ENCODE measurements around the gene ANKDD1B. TPM values are rescaled to one million over a fixed set of nuclear protein-coding genes. Genes with fewer than 3 reads are reported as not detected.
"Not testable (repeated sequence)": the region's sequence is repeated elsewhere in the genome, so short reads cannot be mapped to it uniquely, and the experiment has no call there.

Gene ANKDD1B
- polyA plus RNA-seq, 1 of the 3 experiments (the other 2 are of a cell fraction) = 0.12 TPM

DNA sequence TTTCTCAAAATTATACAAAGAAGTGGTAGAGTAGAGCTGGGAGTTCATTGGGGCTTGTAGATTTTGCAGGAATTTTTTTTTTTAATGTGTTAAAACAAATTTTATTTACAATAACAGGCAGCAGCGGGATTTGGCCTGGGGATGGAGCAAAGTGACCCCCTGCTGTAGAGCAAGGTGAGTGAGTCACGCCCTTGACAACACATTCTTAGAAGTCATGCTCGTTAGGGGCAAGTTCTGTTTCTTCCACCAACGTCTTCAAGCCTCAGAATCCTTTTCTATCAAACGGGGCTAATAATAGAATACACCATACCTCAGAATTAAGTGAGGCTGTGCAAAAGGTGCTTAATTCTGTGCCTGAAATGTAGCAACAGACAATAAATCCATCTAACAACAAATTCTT, 1.1 kb upstream of the ANKDD1B start:
- H3K27me3 ChIP-seq (ENCODE audit: insufficient read depth) = no peaks in the 10 kb centered on the region
- CTCF ChIA-PET = no interaction called here
- peaks cover 0 to 2% of the 10 kb centered on the region in 2 experiments; a peak in 1 of 4 replicates for H3K4me1 ChIP-seq (ENCODE audit: control insufficient read depth in 1 of 2, insufficient read depth in 2 of 2, low read depth in 1 of 2, low read length in 1 of 2)
- POLR2A ChIA-PET = no interaction called here
- TF ChIP-seq SMC3 (IDR thresholded peaks at IDR 0.05; ENCODE audit: low read depth, low read length) = no peak
- no peak for TF ChIP-seq TEAD4 (IDR thresholded peaks at IDR 0.05; ENCODE audit: borderline replicate concordance, insufficient read depth)
- TF ChIP-seq, protein P1, sequence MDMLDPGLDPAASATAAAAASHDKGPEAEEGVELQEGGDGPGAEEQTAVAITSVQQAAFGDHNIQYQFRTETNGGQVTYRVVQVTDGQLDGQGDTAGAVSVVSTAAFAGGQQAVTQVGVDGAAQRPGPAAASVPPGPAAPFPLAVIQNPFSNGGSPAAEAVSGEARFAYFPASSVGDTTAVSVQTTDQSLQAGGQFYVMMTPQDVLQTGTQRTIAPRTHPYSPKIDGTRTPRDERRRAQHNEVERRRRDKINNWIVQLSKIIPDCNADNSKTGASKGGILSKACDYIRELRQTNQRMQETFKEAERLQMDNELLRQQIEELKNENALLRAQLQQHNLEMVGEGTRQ (IDR thresholded peaks at IDR 0.05; ENCODE audit: borderline replicate concordance, low read depth, low read length) = no peak
- no peak for TF ChIP-seq SIN3A (IDR thresholded peaks at IDR 0.05; ENCODE audit: borderline replicate concordance, low read depth, low read length)
- TF ChIP-seq NRF1 (IDR thresholded peaks at IDR 0.05; ENCODE audit: low read depth, low read length) = no peak
- TF ChIP-seq, protein P2, sequence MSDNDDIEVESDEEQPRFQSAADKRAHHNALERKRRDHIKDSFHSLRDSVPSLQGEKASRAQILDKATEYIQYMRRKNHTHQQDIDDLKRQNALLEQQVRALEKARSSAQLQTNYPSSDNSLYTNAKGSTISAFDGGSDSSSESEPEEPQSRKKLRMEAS (IDR thresholded peaks at IDR 0.05; ENCODE audit: low read depth) = no peak
- TF ChIP-seq GABPA (IDR thresholded peaks at IDR 0.05; ENCODE audit: low read depth) = no peak
- TF ChIP-seq RAD21 (IDR thresholded peaks at IDR 0.05; ENCODE audit: low read length) = no peak
- no peak for TF ChIP-seq GATA2 (CRISPR knock-in tag; IDR thresholded peaks at IDR 0.05)
- no peak for TF ChIP-seq RFX5 (IDR thresholded peaks at IDR 0.05; ENCODE audit: low read length)
- TF ChIP-seq TCF12 (IDR thresholded peaks at IDR 0.05) = no peak
- H3K27ac ChIP-seq (ENCODE audit: low read depth in 2 of 2, low read length in 1 of 2) = no peak overlapping the region; a peak in 1 of 4 replicates
- H3K9ac ChIP-seq = no peak overlapping the region
- no peaks in the 10 kb centered on the region for H3K9me2 ChIP-seq
- H2AFZ ChIP-seq (ENCODE audit: low read depth) = no peak overlapping the region
- no peaks in the 10 kb centered on the region for H3F3A ChIP-seq (replicated peaks; ENCODE audit: insufficient read depth)
- no peaks in the 10 kb centered on the region for H3K79me2 ChIP-seq (ENCODE audit: insufficient read depth)
- no peak overlapping the region for H3K4me3 ChIP-seq (ENCODE audit: low read depth in 2 of 2, low read length in 1 of 2)
- no peaks in the 10 kb centered on the region for H4K20me1 ChIP-seq (ENCODE audit: insufficient read depth)
- H3K9me3 ChIP-seq = no peaks in the 10 kb centered on the region
- 88% methylated on average over 5 of the region's 5 CpGs for WGBS (ENCODE audit: low lambda C conversion rate)
- peaks cover 2 to 4% of the 10 kb centered on the region in 2 experiments for H3K36me3 ChIP-seq (replicated peaks in 1 of 2; ENCODE audit: control insufficient read depth in 1 of 2, insufficient read depth in 2 of 2, low read length in 1 of 2)
- H3K4me2 ChIP-seq = no peak overlapping the region
- DNase-seq = no peak

DNA sequence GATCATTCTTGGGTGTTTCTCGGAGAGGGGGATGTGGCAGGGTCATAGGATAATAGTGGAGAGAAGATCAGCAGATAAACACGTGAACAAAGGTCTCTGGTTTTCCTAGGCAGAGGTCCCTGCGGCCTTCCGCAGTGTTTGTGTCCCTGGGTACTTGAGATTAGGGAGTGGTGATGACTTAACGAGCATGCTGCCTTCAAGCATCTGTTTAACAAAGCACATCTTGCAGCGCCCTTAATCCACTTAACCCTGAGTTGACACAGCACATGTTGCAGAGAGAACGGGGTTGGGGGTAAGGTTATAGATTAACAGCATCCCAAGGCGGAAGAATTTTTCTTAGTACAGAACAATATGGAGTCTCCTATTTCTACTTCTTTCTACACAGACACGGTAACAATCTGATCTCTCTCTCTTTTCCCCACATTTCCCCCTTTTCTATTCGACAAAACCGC, 368 bp upstream of the ANKDD1B start:
- H3K79me2 ChIP-seq (ENCODE audit: insufficient read depth); H4K20me1 ChIP-seq (ENCODE audit: insufficient read depth); H3K9ac ChIP-seq; POLR2A ChIA-PET; H3K27ac ChIP-seq (ENCODE audit: low read depth in 2 of 2, low read length in 1 of 2); H3K9me2 ChIP-seq; H3K4me2 ChIP-seq; H3K4me3 ChIP-seq (ENCODE audit: low read depth in 2 of 2, low read length in 1 of 2); H2AFZ ChIP-seq (ENCODE audit: low read depth); H3F3A ChIP-seq (replicated peaks; ENCODE audit: insufficient read depth); H3K4me1 ChIP-seq (ENCODE audit: control insufficient read depth in 1 of 2, insufficient read depth in 2 of 2, low read depth in 1 of 2, low read length in 1 of 2); CTCF ChIA-PET; DNase-seq; H3K27me3 ChIP-seq (ENCODE audit: insufficient read depth); H3K9me3 ChIP-seq; H3K36me3 ChIP-seq (replicated peaks in 1 of 2; ENCODE audit: control insufficient read depth in 1 of 2, insufficient read depth in 2 of 2, low read length in 1 of 2): not testable (repeated sequence)
- 74% methylated on average over 8 of the region's 11 CpGs for WGBS (ENCODE audit: low lambda C conversion rate)

DNA sequence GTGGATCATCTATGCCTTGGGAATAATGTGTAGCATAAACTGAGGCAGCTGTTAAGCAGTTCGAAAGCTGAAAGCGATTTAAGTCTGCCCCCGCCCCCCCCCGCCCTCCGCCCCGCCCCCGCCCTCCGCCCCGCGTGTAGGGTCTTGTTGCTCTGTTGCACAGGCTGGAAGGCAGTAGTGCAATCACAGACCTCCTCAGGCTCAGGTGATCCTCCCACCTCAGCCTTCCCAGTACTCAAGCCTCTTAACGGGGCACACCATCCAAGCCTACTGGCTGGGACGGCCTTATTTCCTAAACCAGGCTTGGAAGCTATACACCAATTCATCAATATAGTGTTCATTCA, 945 bp downstream of the ANKDD1B start:
- Histone ChIP-seq H3K27ac (ENCODE audit: low read depth in 2 of 2, low read length in 1 of 2) (no peak overlapping the region), H3K9me3 (no peaks in the 10 kb centered on the region), H3K9ac (no peak overlapping the region), H3K27me3 (ENCODE audit: insufficient read depth) (no peaks in the 10 kb centered on the region), H3K36me3 (replicated peaks in 1 of 2; ENCODE audit: control insufficient read depth in 1 of 2, insufficient read depth in 2 of 2, low read length in 1 of 2) (peaks cover 2 to 4% of the 10 kb centered on the region in 2 experiments), H3K79me2 (ENCODE audit: insufficient read depth) (no peaks in the 10 kb centered on the region), H3F3A (replicated peaks; ENCODE audit: insufficient read depth) (no peaks in the 10 kb centered on the region), H4K20me1 (ENCODE audit: insufficient read depth) (no peaks in the 10 kb centered on the region), H3K4me2 (no peak overlapping the region), H3K9me2 (no peaks in the 10 kb centered on the region), H2AFZ (ENCODE audit: low read depth) (no peak overlapping the region), H3K4me1 (ENCODE audit: control insufficient read depth in 1 of 2, insufficient read depth in 2 of 2, low read depth in 1 of 2, low read length in 1 of 2) (peaks cover 0 to 2% of the 10 kb centered on the region in 2 experiments; a peak in 1 of 4 replicates), H3K4me3 (ENCODE audit: low read depth in 2 of 2, low read length in 1 of 2) (no peak overlapping the region)
- WGBS (ENCODE audit: low lambda C conversion rate) = 88% methylated on average over 12 of the region's 12 CpGs
- POLR2A ChIA-PET = no interaction called here
- DNase-seq = no peak
- CTCF ChIA-PET = no interaction called here
- TF ChIP-seq SIN3A (IDR thresholded peaks at IDR 0.05; ENCODE audit: borderline replicate concordance, low read depth, low read length) = no peak
- TF ChIP-seq GABPA (IDR thresholded peaks at IDR 0.05; ENCODE audit: low read depth) = no peak
- TF ChIP-seq EP300 (IDR thresholded peaks at IDR 0.05; ENCODE audit: borderline replicate concordance in 1 of 2, low read depth in 1 of 2, low read length in 1 of 2) = no peak
- no peak for TF ChIP-seq ELF1 (IDR thresholded peaks at IDR 0.05)
- TF ChIP-seq POLR2AphosphoS5 (IDR thresholded peaks at IDR 0.05; ENCODE audit: low read depth, low read length) = no peak
- TF ChIP-seq, protein P3, sequence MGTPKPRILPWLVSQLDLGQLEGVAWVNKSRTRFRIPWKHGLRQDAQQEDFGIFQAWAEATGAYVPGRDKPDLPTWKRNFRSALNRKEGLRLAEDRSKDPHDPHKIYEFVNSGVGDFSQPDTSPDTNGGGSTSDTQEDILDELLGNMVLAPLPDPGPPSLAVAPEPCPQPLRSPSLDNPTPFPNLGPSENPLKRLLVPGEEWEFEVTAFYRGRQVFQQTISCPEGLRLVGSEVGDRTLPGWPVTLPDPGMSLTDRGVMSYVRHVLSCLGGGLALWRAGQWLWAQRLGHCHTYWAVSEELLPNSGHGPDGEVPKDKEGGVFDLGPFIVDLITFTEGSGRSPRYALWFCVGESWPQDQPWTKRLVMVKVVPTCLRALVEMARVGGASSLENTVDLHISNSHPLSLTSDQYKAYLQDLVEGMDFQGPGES (IDR thresholded peaks at IDR 0.05; ENCODE audit: low read depth, low read length) = no peak
- TF ChIP-seq, protein P1 (IDR thresholded peaks at IDR 0.05; ENCODE audit: borderline replicate concordance, low read depth, low read length) = no peak
- no peak for TF ChIP-seq NRF1 (IDR thresholded peaks at IDR 0.05; ENCODE audit: low read depth, low read length)
- TF ChIP-seq NFIC (IDR thresholded peaks at IDR 0.05; ENCODE audit: borderline replicate concordance) = no peak
- no peak for TF ChIP-seq TAF1 (IDR thresholded peaks at IDR 0.05; ENCODE audit: borderline replicate concordance, low read depth, low read length)
- no peak for TF ChIP-seq FOXM1 (IDR thresholded peaks at IDR 0.05; ENCODE audit: low read depth)
- TF ChIP-seq TEAD4 (IDR thresholded peaks at IDR 0.05; ENCODE audit: borderline replicate concordance, insufficient read depth) = no peak
- no peak for TF ChIP-seq RAD21 (IDR thresholded peaks at IDR 0.05; ENCODE audit: low read length)
- TF ChIP-seq, protein P4, sequence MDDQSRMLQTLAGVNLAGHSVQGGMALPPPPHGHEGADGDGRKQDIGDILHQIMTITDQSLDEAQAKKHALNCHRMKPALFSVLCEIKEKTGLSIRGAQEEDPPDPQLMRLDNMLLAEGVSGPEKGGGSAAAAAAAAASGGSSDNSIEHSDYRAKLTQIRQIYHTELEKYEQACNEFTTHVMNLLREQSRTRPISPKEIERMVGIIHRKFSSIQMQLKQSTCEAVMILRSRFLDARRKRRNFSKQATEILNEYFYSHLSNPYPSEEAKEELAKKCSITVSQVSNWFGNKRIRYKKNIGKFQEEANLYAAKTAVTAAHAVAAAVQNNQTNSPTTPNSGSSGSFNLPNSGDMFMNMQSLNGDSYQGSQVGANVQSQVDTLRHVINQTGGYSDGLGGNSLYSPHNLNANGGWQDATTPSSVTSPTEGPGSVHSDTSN (IDR thresholded peaks at IDR 0.05) = no peak

All from SK-N-SH (cell line).